NCI-H1436 treated with DMSO at 0.1 percent for 48 hours (cell line): Measurements from ENCODE around the gene SOCS2.
"Not testable (repeated sequence)": the region's sequence is repeated elsewhere in the genome, so short reads cannot be mapped to it uniquely, and the experiment has no call there.

Experiments
- DNase-seq: peaks from one replicate; lab custom pipeline; 2025; lab: John Stamatoyannopoulos, UW

The SOCS2 gene

DNA sequence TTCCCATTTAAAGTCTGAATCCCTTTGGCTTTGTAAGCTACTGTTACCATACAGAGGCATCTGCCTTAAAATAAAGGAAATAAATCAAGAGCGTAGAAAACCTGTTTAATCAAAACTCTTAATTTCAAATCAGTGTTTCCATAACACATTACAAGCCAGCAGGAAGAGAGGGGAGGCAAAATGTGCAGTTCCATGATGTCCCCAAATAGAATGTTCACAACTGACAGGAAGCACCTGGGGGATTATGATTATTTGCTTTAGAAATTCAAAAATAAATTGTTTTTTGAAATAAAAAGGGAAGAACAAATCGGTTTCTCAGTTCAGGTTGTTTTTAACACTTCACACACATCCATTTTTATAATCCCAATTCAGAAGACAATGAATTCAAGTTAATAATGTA is 21.4 kb downstream of the SOCS2 start:
- DNase-seq: no peak

DNA sequence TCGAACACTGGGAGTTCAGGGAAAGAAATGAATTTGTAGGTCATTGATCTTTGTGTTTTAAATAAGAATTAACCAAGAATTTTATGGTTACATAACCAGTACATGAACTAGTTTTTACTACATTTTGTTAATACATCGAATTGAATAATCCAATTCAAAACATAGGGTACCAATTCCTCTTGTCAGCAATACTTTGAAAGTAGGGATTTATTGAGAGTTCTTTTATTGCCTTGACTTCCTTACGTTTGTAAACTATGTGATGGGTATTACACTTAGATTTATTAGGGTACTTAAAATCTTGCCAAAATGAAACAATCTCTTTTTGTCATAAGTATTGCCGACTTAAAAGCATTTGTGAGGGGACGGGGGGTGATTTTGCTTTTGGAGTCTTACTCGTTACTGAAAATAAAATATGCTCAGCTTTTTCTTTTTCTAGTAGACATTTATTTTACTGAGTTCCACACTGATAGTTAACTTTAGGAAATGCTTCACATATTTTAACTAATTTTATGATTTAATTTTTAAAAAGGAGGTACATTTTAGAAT is 22.4 kb downstream of the SOCS2 start:
- no peak for DNase-seq

- no peak for DNase-seq
These were observed 22.9 kb downstream of the SOCS2 start for GRCh38 chr12:93595351-93595750.

DNA sequence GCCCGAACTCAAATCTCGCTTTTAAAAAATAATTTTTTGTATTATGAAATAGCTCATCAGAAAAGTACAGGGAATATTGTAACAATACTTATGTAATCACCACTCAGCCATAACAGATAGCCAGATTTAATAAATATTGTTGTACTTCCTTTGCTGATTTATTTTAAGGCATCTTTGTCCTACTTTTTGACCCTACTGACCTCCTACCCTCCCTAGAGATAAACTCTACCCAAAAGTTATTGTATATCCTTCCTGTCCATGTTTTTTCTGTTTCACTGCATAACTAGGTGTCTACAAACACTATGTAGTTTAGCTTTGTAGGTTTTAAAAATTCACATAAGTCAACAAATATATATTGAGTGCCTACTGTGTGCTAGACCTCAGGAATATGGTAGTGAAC is 25.1 kb downstream of the SOCS2 start:
- no peak for DNase-seq

- DNase-seq: no peak
These were observed 26.7 kb downstream of the SOCS2 start for GRCh38 chr12:93599192-93599591.

DNA sequence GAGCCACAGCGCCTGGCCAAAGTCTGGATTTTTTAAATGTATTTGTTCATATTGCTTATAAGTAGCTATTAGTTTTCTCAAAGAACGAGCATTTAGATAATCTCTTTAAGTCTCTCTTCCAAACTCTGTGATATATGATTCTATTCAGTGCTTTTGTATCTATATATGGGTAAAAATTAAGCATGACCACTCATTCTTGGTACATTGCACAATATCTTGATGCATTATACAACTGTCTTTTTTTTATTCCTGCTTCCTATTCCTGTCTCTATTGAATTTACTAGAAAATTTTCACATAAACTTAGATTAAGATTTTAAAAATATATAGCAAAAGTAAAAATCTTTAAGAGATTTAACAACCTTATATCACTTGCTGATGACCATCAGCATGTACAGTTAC is 29.1 kb downstream of the SOCS2 start:
- DNase-seq: no peak

DNA sequence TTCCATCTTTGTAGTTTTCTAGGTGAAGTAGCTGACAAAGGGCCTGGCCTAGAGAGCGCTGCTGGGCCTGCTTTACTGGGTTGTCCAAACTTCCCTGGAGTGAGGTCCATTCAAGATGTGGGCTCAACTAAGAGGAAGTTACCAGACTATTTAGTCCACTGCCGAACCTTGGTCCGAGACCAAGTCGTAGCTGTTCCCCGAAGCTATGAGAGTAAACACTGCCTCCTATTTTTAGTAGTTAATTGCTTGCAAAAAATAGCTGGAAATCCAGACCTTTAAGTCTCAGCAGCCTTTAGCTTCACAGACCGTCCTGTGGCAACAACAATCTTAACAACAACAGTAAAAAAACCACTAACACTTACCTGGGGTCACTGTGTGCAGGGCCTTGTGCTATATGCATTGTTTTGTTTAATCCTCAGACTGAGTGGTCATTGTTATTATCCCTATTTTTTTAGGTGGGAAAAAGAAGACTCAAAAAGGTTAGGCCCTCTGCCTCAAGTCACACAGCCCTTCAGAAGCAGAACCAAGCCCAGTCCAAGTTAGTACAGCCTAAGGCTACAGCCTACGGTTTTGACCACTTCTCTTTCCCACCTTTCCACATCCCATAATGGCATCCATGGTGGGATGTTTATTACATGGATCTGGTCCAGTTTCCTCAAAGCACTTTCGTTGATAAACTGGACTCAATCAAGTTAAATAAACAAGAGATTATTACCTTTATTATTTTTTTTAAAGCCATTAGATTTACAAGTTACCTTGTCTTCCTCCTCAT is 30.6 kb downstream of the SOCS2 start:
- no peak for DNase-seq

GRCh38 chr12:93603762-93604161 is 31.3 kb downstream of the SOCS2 start:
- no peak for DNase-seq

DNA sequence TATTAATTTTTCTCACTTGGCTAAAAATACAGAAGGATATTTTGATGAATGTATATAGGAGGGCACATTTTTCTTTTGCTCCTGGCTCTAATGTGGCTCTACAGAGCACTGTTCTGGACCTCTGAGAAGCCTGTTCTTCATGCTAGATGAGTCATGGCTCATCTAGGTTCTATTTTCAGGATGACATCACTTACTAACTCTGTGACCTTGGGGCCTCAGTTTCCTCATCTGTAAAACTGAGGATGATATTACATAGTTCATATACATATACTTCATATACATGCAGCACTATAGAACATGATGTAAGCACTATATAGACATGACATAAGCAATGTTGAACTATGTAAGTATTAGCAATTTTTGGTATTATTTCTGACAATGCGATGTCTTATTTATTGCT is 35.8 kb downstream of the SOCS2 start:
- DNase-seq: no peak

DNA sequence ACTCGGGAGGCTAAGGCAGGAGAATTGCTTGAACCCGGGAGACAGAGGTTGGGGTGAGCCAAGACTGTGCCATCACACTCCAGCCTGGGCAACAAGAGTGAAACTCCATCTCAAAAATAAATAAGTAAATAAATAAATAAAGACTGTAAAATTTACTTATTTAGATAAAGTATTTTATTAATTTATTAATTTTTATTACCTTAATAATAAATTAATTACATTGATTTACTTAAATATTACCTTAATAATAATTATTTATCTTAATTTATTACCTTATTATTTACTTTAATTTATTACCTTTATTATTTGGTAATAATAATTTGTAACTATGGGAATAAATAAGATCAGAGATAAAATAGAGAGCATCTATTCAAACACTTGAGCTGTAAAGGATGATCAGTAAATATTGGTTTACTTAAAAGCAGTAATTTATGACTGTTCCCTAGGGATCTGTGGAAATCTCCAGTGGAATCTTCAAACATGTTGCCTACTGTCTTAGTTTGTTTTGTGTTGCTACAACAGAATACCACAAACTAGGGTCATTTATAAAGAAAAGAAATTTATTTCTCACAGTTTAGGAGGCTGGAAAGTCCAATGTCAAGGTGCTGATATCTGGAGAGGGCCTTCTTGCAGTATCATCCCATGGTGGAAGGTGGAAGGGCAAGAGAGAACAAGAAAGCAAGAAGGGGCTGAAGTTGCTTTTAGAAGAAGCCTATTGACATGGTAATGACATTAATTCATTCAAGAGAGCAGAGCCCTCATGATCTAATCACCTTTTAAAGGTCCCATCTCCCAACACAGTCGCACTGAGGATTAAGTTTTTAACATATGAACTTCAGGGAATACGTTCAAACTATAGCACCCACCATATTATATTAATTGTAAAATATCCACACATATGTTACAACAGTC is 37.1 kb downstream of the SOCS2 start:
- DNase-seq: no peak

- no peak for DNase-seq
These were observed 40.3 kb downstream of the SOCS2 start for GRCh38 chr12:93612776-93613175.

GRCh38 chr12:93614917-93615596 is 42.6 kb downstream of the SOCS2 start:
- no peak for DNase-seq

GRCh38 chr12:93616584-93617101 is 44.2 kb downstream of the SOCS2 start:
- DNase-seq: no peak

GRCh38 chr12:93618891-93619410 is 46.5 kb downstream of the SOCS2 start:
- DNase-seq: no peak

DNA sequence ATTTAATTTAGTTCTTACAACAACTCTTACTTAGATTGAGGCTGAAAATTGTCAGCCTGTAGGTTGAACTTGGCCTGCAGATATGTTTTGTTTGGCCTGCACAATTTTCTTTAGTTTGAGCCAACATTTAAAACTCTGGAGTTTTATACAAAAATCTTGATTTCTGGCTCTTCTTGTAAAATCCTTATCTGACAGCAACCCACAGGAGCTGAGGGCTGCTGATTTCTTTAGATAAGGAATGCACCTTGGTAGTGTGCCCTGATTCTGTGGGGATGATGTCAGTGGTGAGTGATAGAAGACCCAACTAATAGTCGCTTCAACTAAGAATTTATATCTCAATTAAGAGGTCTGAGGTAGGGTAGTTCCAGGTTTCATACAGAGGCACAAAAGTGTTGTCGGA is 49.5 kb downstream of the SOCS2 start:
- DNase-seq: no peak

GRCh38 chr12:93622485-93622884 is 50.0 kb downstream of the SOCS2 start:
- no peak for DNase-seq

DNA sequence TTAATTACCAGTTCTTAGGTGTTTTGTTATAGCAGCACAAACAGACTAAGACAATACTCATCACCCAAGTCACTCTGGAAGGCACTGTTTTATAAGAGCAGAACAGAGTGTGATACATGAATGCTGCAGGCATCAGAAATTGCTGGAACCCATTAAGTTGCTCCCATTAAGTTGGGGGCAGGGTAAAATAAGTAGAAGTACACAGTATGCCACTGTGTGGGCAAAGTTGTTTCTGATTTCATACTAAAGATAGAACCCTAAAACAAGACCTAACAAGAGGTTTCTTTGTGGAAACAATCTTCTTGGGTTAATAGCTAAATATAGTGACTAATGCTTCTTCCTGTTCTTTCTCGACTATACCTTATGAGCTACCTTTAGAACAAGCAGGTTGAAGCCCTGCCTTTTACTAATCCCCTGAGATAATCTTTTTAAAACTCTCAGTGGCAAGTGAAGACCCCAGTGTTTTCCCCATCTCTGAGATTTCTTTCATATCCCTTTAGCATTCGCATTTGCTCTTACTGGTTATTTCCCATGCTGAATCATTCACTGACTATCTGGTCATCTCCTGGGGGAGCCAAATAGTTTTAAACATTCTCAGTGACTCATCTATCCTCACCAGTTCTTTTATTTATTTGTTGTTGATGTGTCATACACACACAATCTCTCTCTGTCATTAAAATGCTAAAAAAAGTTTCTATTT is 52.3 kb downstream of the SOCS2 start:
- no peak for DNase-seq

GRCh38 chr12:93625295-93625645 is 52.8 kb downstream of the SOCS2 start:
- DNase-seq: not testable (repeated sequence)

DNA sequence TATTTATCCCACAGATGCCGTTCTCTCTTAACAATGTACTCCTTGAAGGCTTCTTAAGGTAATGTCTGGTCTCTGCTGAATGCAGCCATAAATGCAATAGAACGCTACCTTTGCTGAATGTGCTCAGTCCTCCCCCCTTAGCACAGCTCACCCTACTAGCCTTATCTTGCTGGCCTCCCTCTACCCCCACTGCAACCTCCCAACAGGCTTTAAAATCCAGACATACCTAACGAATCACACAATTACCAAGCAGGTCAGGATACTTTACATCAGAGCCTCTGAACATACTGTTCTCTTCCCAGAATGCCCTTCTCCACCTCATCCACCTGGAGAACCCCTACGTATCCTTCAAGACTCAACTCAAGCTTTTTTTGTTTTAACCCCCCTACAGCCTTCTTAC is 53.7 kb downstream of the SOCS2 start:
- no peak for DNase-seq
